IMR-90 (cell line): ENCODE data around the gene HACD2.

ENCODE experiments used
- BHLHE40 ChIP-seq: fragments of 150-350 bp; IDR thresholded peaks from 2 replicates; pipeline ENCODE4 v1.6.1; 2016; ENCODE audit warnings: mild to moderate bottlenecking, low read depth, low read length
- CEBPB ChIP-seq: IDR thresholded peaks from 2 replicates; pipeline ENCODE4 v1.6.1; 2012; ENCODE audit warnings: low read depth, low read length, improper control_type of control experiment
- CTCF ChIP-seq: conservative IDR thresholded peaks from 2 replicates; pipeline ENCODE4 v1.5.1; 2012; ENCODE audit warnings: mild to moderate bottlenecking, low read depth, low read length, improper control_type of control experiment
- ELK1 ChIP-seq: fragments of 150-350 bp; IDR thresholded peaks from 2 replicates; pipeline ENCODE4 v1.6.1; 2016; ENCODE audit warnings: low read depth, mild to moderate bottlenecking, low read length, moderate library complexity, borderline replicate concordance
- MAFK ChIP-seq: IDR thresholded peaks from 2 replicates; pipeline ENCODE4 v1.6.1; 2012; ENCODE audit warnings: low read depth, low read length, improper control_type of control experiment
- MAZ ChIP-seq: IDR thresholded peaks from 2 replicates; pipeline ENCODE4 v1.6.1; 2012; ENCODE audit warnings: low read depth, mild to moderate bottlenecking, low read length, improper control_type of control experiment, moderate library complexity, borderline replicate concordance
- POLR2A ChIP-seq: IDR thresholded peaks from 2 replicates; pipeline ENCODE4 v1.6.1; 2012; ENCODE audit warnings: mild to moderate bottlenecking, low read depth, low read length
- RCOR1 ChIP-seq: IDR thresholded peaks from 2 replicates; pipeline ENCODE4 v1.6.1; 2012; ENCODE audit warnings: mild to moderate bottlenecking, low read length, improper control_type of control experiment; ENCODE audit not compliant: insufficient replicate concordance
- SMC3 ChIP-seq: fragments of 150-350 bp; IDR thresholded peaks from 2 replicates; pipeline ENCODE4 v1.6.1; 2016; ENCODE audit warnings: low read depth, mild to moderate bottlenecking, antibody characterized with exemption, low read length, moderate library complexity
- USF2 ChIP-seq: fragments of 150-350 bp; IDR thresholded peaks from 2 replicates; pipeline ENCODE4 v1.6.1; 2017; ENCODE audit warnings: mild to moderate bottlenecking, antibody characterized with exemption, low read length, low read depth

- no peak for TF ChIP-seq CTCF
- no peak for TF ChIP-seq POLR2A
- no peak for TF ChIP-seq ELK1
- no peak for TF ChIP-seq BHLHE40
- no peak for TF ChIP-seq MAFK
- no peak for TF ChIP-seq CEBPB
- no peak for TF ChIP-seq USF2
- no peak for TF ChIP-seq MAZ
- TF ChIP-seq SMC3 = no peak
- no peak for TF ChIP-seq RCOR1
Observed at GRCh38 chr3:123595396-123596180, 10.7 kb upstream of the HACD2 start.
